Measurements from ENCODE around the gene AATK. TPM values are rescaled to one million over a fixed set of nuclear protein-coding genes. Genes with fewer than 3 reads are reported as not detected.

The AATK gene
- total and polyA plus RNA-seq, 2 experiments from 2014 or later = 1.1 to 5.0 TPM

- H3K4me2 ChIP-seq = no peak overlapping the region
- no peak overlapping the region for H3K27ac ChIP-seq (ENCODE audit: low read depth)
- no peak overlapping the region for H3K4me3 ChIP-seq
- H3K9me2 ChIP-seq (ENCODE audit: insufficient read depth) = no peaks in the 10 kb centered on the region
- H3K27ac Mint-ChIP-seq = no peak overlapping the region
- DNase-seq (ENCODE audit: low spot score) = no peak
- H2AFZ ChIP-seq = no peak overlapping the region
- H3K27me3 Mint-ChIP-seq (ENCODE audit: insufficient read depth, low read depth, poor library complexity) = peaks cover 4% of the 10 kb centered on the region
- H3K27me3 ChIP-seq (ENCODE audit: insufficient read depth) = no peaks in the 10 kb centered on the region
- H3K36me3 ChIP-seq (ENCODE audit: insufficient read depth) = no peaks in the 10 kb centered on the region
- H3K4me1 ChIP-seq (ENCODE audit: insufficient read depth) = no peaks in the 10 kb centered on the region
- H3K79me2 ChIP-seq (replicated peaks; ENCODE audit: insufficient read depth) = peaks cover 34% of the 10 kb centered on the region
- no peak overlapping the region for H3K4me3 Mint-ChIP-seq
- no peaks in the 10 kb centered on the region; the same call in 2 of the 3 replicates for H3K9me3 Mint-ChIP-seq
- H3K36me3 Mint-ChIP-seq (ENCODE audit: low read depth) = no peaks in the 10 kb centered on the region; the same call in 1 of the 3 replicates
- no peaks in the 10 kb centered on the region for H3K4me1 Mint-ChIP-seq
- no peak for ATAC-seq
- H4K20me1 ChIP-seq (replicated peaks; ENCODE audit: insufficient read depth) = peaks cover 8% of the 10 kb centered on the region; the same call in 1 of the 2 replicates
- TF ChIP-seq ZNF331 (CRISPR knock-in tag; IDR thresholded peaks at IDR 0.05; ENCODE audit: low read depth) (no peak), REST (IDR thresholded peaks at IDR 0.05; ENCODE audit: unreplicated experiment) (no peak), EZH2phosphoT487 (IDR thresholded peaks at IDR 0.05; ENCODE audit: unreplicated experiment) (no peak), CTCF (conservative IDR thresholded peaks at IDR 0.05; ENCODE audit: low read depth in 2 of 2) (no peak), ZNF114 (CRISPR knock-in tag; IDR thresholded peaks at IDR 0.05) (no peak), EZH2 (IDR thresholded peaks at IDR 0.05; ENCODE audit: low read depth, unreplicated experiment) (no peak), STAT1 (IDR thresholded peaks at IDR 0.05; ENCODE audit: unreplicated experiment) (no peak), NANOG (IDR thresholded peaks at IDR 0.05; ENCODE audit: borderline replicate concordance) (no peak), ZNF462 (CRISPR knock-in tag; IDR thresholded peaks at IDR 0.05) (no peak), POLR2AphosphoS5 (IDR thresholded peaks at IDR 0.05; ENCODE audit: low read depth) (no peak), CREB1 (CRISPR knock-in tag; IDR thresholded peaks at IDR 0.05; ENCODE audit: low read depth) (no peak), JUNB (IDR thresholded peaks at IDR 0.05; ENCODE audit: unreplicated experiment) (no peak), ETS1 (IDR thresholded peaks at IDR 0.05) (no peak)
- H3F3A ChIP-seq (replicated peaks; ENCODE audit: low read depth) = no peaks in the 10 kb centered on the region; the same call in 1 of the 2 replicates
Observed at GRCh38 chr17:81212365-81212764, 46.3 kb upstream of the AATK start.

Data from GM23338 (cell line).